DND-41 (cell line): ENCODE data around the gene RGS9.
"Not testable (repeated sequence)": the region's sequence is repeated elsewhere in the genome, so short reads cannot be mapped to it uniquely, and the experiment has no call there.

Experiments
- ATAC-seq: fragments of 200-7000 bp; cut with Tn5 transposase; 3 replicates; pipeline ENCODE4 v1.9.1; 2021; ENCODE audit warnings: low read depth; ENCODE audit not compliant: insufficient read depth
- DNase-seq: peaks from one replicate; pipeline ENCODE4 v3.0.0-alpha.2; 2020
- H2AFZ ChIP-seq: 2 replicates; pipeline ENCODE4 v1.6.0; 2012; ENCODE audit warnings: low read depth, low read length
- H3K27ac ChIP-seq: 2 replicates; pipeline ENCODE4 v1.5.1; 2012; ENCODE audit warnings: low read length, inconsistent platforms
- H3K27me3 ChIP-seq: fragments of 200-600 bp; sonication (generic); 2 replicates; pipeline ENCODE4 v1.6.0; 2012; ENCODE audit warnings: low read length, mild to moderate bottlenecking, inconsistent platforms; ENCODE audit not compliant: insufficient read depth, poor library complexity
- H3K36me3 ChIP-seq: 2 replicates; pipeline ENCODE4 v1.5.1; 2012; ENCODE audit warnings: low read length, inconsistent platforms; ENCODE audit not compliant: insufficient read depth
- H3K4me1 ChIP-seq: 2 replicates; pipeline ENCODE4 v1.5.1; 2012; ENCODE audit warnings: mild to moderate bottlenecking, low read length; ENCODE audit not compliant: insufficient read depth
- H3K4me2 ChIP-seq: 2 replicates; pipeline ENCODE4 v1.6.0; 2012; ENCODE audit warnings: mild to moderate bottlenecking, moderate library complexity, low read length, inconsistent platforms; ENCODE audit not compliant: insufficient read depth
- H3K4me3 ChIP-seq, 2 experiments: fragments of 200-600 bp in 1 of 2; shearing (Covaris generic) in 1 of 2; 2 replicates each; pipeline ENCODE4 v1.5.1; 2012 to 2016; ENCODE audit warnings: inconsistent platforms in 2 of 2, low read length in 2 of 2, mild to moderate bottlenecking in 2 of 2, low read depth in 1 of 2, moderate library complexity in 1 of 2
- H3K79me2 ChIP-seq: 2 replicates; pipeline ENCODE4 v1.6.0; 2012; ENCODE audit warnings: low read length, inconsistent platforms; ENCODE audit not compliant: insufficient read depth
- H3K9ac ChIP-seq: 2 replicates; pipeline ENCODE4 v1.6.0; 2012; ENCODE audit warnings: low read depth, mild to moderate bottlenecking, inconsistent platforms, low read length, moderate library complexity
- H3K9me3 ChIP-seq: 2 replicates; pipeline ENCODE4 v1.5.1; 2012; ENCODE audit warnings: low read length, moderate library complexity, mild to moderate bottlenecking, inconsistent platforms; ENCODE audit not compliant: insufficient read depth, severe bottlenecking
- H4K20me1 ChIP-seq: 2 replicates; pipeline ENCODE4 v1.6.0; 2012; ENCODE audit warnings: low read length; ENCODE audit not compliant: insufficient read depth
- EZH2 ChIP-seq: IDR thresholded peaks from 3 replicates; pipeline ENCODE4 v1.6.1; 2012; ENCODE audit warnings: borderline replicate concordance, low read depth, mild to moderate bottlenecking, moderate library complexity, low read length, inconsistent platforms; ENCODE audit not compliant: severe bottlenecking
- TF ChIP-seq, protein P1 (sequence below): IDR thresholded peaks from 2 replicates; pipeline ENCODE4 v1.5.1; 2012; ENCODE audit warnings: borderline replicate concordance, low read length, moderate library complexity, mild to moderate bottlenecking; ENCODE audit not compliant: poor library complexity, severe bottlenecking; ENCODE audit errors: extremely low read depth

The RGS9 gene

DNA sequence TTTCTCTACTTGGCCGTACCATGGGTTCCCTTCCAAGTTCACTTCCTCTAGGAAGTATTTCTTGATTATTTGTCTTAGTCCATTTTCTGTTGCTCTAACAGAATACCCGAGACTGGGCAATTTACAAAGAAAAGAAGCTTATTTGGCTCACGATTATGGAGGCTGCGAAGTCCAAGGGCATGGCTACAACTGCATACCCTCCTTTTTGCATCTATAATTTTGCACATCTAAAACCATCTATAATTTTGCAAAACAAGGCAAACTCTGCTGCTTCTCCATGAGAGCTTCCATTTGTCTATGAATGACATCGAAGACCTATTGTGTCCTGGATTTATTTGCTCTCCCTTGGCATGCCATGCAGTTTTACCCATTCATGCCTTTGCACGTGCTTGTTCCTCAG, 27.6 kb upstream of the RGS9 start:
- Histone ChIP-seq H3K4me1 (no peaks in the 10 kb centered on the region), H3K9ac (no peak overlapping the region), H3K79me2 (no peaks in the 10 kb centered on the region), H3K9me3 (no peaks in the 10 kb centered on the region), H3K36me3 (no peaks in the 10 kb centered on the region), H2AFZ (no peak overlapping the region), H3K4me2 (no peak overlapping the region), H4K20me1 (no peaks in the 10 kb centered on the region), H3K27ac (no peak overlapping the region), H3K27me3 (peaks cover 4% of the 10 kb centered on the region), H3K4me3 (no peak overlapping the region)
- no peak for ATAC-seq
- TF ChIP-seq, protein P1, sequence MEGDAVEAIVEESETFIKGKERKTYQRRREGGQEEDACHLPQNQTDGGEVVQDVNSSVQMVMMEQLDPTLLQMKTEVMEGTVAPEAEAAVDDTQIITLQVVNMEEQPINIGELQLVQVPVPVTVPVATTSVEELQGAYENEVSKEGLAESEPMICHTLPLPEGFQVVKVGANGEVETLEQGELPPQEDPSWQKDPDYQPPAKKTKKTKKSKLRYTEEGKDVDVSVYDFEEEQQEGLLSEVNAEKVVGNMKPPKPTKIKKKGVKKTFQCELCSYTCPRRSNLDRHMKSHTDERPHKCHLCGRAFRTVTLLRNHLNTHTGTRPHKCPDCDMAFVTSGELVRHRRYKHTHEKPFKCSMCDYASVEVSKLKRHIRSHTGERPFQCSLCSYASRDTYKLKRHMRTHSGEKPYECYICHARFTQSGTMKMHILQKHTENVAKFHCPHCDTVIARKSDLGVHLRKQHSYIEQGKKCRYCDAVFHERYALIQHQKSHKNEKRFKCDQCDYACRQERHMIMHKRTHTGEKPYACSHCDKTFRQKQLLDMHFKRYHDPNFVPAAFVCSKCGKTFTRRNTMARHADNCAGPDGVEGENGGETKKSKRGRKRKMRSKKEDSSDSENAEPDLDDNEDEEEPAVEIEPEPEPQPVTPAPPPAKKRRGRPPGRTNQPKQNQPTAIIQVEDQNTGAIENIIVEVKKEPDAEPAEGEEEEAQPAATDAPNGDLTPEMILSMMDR: no peak
- TF ChIP-seq EZH2: no peak
- DNase-seq: no peak

DNA sequence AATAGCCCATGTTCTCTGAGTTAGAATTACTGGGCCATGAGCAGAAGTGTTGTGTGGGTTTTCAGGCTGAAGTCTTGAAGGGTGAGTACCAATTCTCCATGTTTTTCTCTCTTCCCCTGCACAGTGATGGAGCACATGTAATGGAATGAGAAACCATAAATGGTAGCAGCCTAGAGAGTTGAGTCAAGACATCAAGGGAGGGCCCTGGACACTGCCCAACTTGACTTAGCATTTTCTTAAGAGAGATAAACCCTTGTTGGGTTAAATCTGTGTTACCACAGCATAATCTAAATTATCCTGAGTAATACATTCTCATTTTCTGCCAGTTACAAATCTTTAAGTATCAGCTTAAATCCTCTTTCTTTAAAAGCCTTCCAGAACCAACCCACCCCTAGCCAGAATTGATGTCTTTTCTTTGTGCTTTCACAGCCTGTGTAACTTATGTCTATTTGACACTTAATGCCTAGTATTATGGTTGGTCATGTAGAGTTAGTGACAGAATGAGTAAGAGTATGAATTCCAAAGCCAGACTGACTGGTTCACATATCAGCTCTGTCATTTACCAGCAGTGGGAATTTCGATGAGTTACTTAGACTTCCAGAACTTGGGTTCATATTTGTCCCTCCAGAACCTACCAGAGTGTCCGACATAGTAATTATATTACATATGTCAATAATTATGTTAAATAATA, 27.0 kb upstream of the RGS9 start:
- Histone ChIP-seq H2AFZ (no peak overlapping the region), H3K27me3 (peaks cover 4% of the 10 kb centered on the region), H3K4me3 (no peak overlapping the region), H4K20me1 (no peaks in the 10 kb centered on the region), H3K36me3 (no peaks in the 10 kb centered on the region), H3K4me2 (no peak overlapping the region), H3K9me3 (no peaks in the 10 kb centered on the region), H3K79me2 (no peaks in the 10 kb centered on the region), H3K27ac (no peak overlapping the region), H3K9ac (no peak overlapping the region), H3K4me1 (no peaks in the 10 kb centered on the region)
- no peak for ATAC-seq
- TF ChIP-seq, protein P1: no peak
- TF ChIP-seq EZH2: no peak
- no peak for DNase-seq

DNA sequence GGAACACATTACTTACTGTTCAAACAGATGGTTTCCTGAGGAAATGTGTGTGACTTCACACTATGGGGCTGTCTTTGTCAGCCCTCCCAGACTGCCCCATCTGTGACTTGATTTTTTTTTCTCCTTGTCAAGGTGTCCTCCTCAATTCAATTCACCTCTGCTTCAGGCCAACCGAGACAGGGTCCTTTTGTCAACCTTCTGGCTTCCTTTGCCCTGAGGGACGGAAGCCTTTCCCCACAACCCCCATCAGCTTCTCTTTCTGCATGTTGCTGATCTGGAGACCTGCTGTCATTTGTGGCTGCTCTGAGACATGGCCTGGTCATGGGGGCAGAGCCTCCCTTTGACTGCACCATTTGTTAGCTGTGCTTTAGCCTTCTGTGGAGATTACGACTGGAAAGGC, 21.3 kb upstream of the RGS9 start:
- Histone ChIP-seq H3K36me3 (no peaks in the 10 kb centered on the region), H3K4me1 (peaks cover 5% of the 10 kb centered on the region; the same call in 1 of the 2 replicates), H4K20me1 (no peaks in the 10 kb centered on the region), H3K9ac (no peak overlapping the region), H3K79me2 (no peaks in the 10 kb centered on the region), H3K27ac (no peak overlapping the region), H3K4me3 (no peak overlapping the region), H3K4me2 (no peak overlapping the region), H3K27me3 (peaks cover 4% of the 10 kb centered on the region), H2AFZ (no peak overlapping the region), H3K9me3 (no peaks in the 10 kb centered on the region)
- TF ChIP-seq, protein P1: no peak
- no peak for TF ChIP-seq EZH2
- ATAC-seq (no peak), DNase-seq (no peak)

DNA sequence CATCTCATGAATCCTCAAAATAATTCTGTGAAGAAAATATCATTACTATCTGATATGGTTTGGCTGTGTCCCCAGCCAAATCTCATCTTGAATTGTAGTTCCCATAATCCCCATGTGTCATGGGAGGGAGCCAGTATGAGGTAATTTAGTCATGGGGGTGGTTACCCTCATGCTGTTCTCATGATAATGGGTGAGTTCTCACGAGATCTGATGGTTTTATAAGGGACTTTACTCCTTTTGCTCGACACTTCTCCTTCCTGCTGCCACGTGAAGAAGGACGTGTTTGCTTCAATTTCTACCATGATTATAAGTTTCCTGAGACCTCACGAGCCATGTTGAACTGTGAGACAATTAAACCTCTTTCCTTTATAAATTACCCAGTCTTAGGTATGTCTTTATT, 20.7 kb upstream of the RGS9 start:
- not testable (repeated sequence) for H4K20me1 ChIP-seq, H2AFZ ChIP-seq, H3K36me3 ChIP-seq, DNase-seq, ATAC-seq, H3K27me3 ChIP-seq, H3K9me3 ChIP-seq, H3K79me2 ChIP-seq, H3K9ac ChIP-seq, H3K4me3 ChIP-seq, H3K27ac ChIP-seq, H3K4me2 ChIP-seq
- peaks cover 11% of the 10 kb centered on the region for H3K4me1 ChIP-seq
